ENCODE data around the gene SYNJ2.
"Not testable (repeated sequence)": the region's sequence is repeated elsewhere in the genome, so short reads cannot be mapped to it uniquely, and the experiment has no call there.

The SYNJ2 gene
- 52.9 to 79.7 (median 58.5) reads per million in 3 experiments for total RNA-seq

GRCh38 chr6:157981395-157982101 is at the start of gene SYNJ2:
TSS of gene SYNJ2 (plus strand) at chr6:157981863. CDS start at chr6:157981962, 99 bp downstream.
- DNase-seq, result peak; percentile 86

GRCh38 chr6:157935786-157936185 is 45.9 kb upstream of the SYNJ2 start:
- no peak for DNase-seq

GRCh38 chr6:157937318-157937717 is 44.3 kb upstream of the SYNJ2 start:
- no peak for DNase-seq

GRCh38 chr6:157937916-157938315 is 43.7 kb upstream of the SYNJ2 start:
- DNase-seq, result no peak

GRCh38 chr6:157940375-157941036 is 41.2 kb upstream of the SYNJ2 start:
- DNase-seq, result not testable (repeated sequence)

GRCh38 chr6:157941101-157941863 is 40.4 kb upstream of the SYNJ2 start:
- no peak for DNase-seq

- no peak for DNase-seq
These were observed 39.3 kb upstream of the SYNJ2 start for GRCh38 chr6:157942351-157942750.

- no peak for DNase-seq
These were observed 38.3 kb upstream of the SYNJ2 start for GRCh38 chr6:157943249-157943963.

- no peak for DNase-seq
These were observed 37.7 kb upstream of the SYNJ2 start for GRCh38 chr6:157943964-157944283.

- no peak for DNase-seq
These were observed 36.4 kb upstream of the SYNJ2 start for GRCh38 chr6:157944983-157945931.

GRCh38 chr6:157946053-157946617 is 35.5 kb upstream of the SYNJ2 start:
- DNase-seq, result no peak

GRCh38 chr6:157946865-157947532 is 34.7 kb upstream of the SYNJ2 start:
- peak; percentile 8 for DNase-seq

GRCh38 chr6:157950899-157951298 is 30.8 kb upstream of the SYNJ2 start:
- not testable (repeated sequence) for DNase-seq

GRCh38 chr6:157951828-157952227 is 29.8 kb upstream of the SYNJ2 start:
- DNase-seq, result no peak

- DNase-seq, result no peak
These were observed 28.8 kb upstream of the SYNJ2 start for GRCh38 chr6:157952861-157953351.

- DNase-seq, result no peak
These were observed 28.0 kb upstream of the SYNJ2 start for GRCh38 chr6:157953580-157954091.

GRCh38 chr6:157954150-157955117 is 27.2 kb upstream of the SYNJ2 start:
- no peak for DNase-seq

- no peak for DNase-seq
These were observed 26.0 kb upstream of the SYNJ2 start for GRCh38 chr6:157955675-157956074.

GRCh38 chr6:157956171-157956730 is 25.4 kb upstream of the SYNJ2 start:
- no peak for DNase-seq

Measured in central memory CD4-positive, alpha-beta T cell (primary cell).